Endothelial cell of hepatic sinusoid (primary cell): ENCODE measurements around the gene ARL8A.
"Not testable (repeated sequence)": the region's sequence is repeated elsewhere in the genome, so short reads cannot be mapped to it uniquely, and the experiment has no call there.

Experiments
- in situ Hi-C: cut with HindIII; loops from 2 replicates; pipeline ENCODE4 v1.10.0; 2017; ENCODE audit warnings: low sequenced_read_pairs

Gene ARL8A

GRCh38 chr1:202123336-202123813, 21.2 kb downstream of the ARL8A start:
- in situ Hi-C loops = no loop called here

- in situ Hi-C loops = no loop called here
Measured at GRCh38 chr1:202122639-202123335, 21.8 kb downstream of the ARL8A start, which contains the start of gene GPR37L1. GPR37L1 (plus strand) TSS chr1:202122917; CDS start chr1:202122964, 47 bp downstream.

- in situ Hi-C loops = no loop called here
Measured at GRCh38 chr1:202121006-202121405, 23.5 kb downstream of the ARL8A start.

- in situ Hi-C loops = no loop called here
Measured at GRCh38 chr1:202117898-202118371, 26.6 kb downstream of the ARL8A start.

- in situ Hi-C loops = no loop called here
Measured at GRCh38 chr1:202116287-202116686, 28.2 kb downstream of the ARL8A start.

GRCh38 chr1:202113690-202114300, 30.7 kb downstream of the ARL8A start:
- in situ Hi-C loops = no loop called here

GRCh38 chr1:202112859-202113689, 31.5 kb downstream of the ARL8A start:
- in situ Hi-C loops = no loop called here

- in situ Hi-C loops = not testable (repeated sequence)
Measured at GRCh38 chr1:202111589-202111988, 32.9 kb downstream of the ARL8A start.

GRCh38 chr1:202110977-202111376, 33.6 kb downstream of the ARL8A start:
- in situ Hi-C loops = no loop called here

- in situ Hi-C loops = no loop called here
Measured at GRCh38 chr1:202107801-202108731, 36.5 kb downstream of the ARL8A start.

- in situ Hi-C loops = no loop called here
Measured at GRCh38 chr1:202107321-202107761, 37.2 kb downstream of the ARL8A start.

GRCh38 chr1:202106340-202107254, 37.9 kb downstream of the ARL8A start:
- in situ Hi-C loops = no loop called here

GRCh38 chr1:202105571-202106339, 38.8 kb downstream of the ARL8A start:
- in situ Hi-C loops = no loop called here

- in situ Hi-C loops = no loop called here
Measured at GRCh38 chr1:202104073-202104472, 40.5 kb downstream of the ARL8A start.

GRCh38 chr1:202101184-202101583, 43.4 kb downstream of the ARL8A start:
- in situ Hi-C loops = no loop called here

GRCh38 chr1:202093858-202094257, 50.7 kb downstream of the ARL8A start:
- in situ Hi-C loops = no loop called here

GRCh38 chr1:202090994-202091393, 53.5 kb downstream of the ARL8A start:
- in situ Hi-C loops = no loop called here

- in situ Hi-C loops = no loop called here
Measured at GRCh38 chr1:202088206-202088605, 56.3 kb downstream of the ARL8A start.
